ENCODE data around the gene LMBRD1.
"Not testable (repeated sequence)": the region's sequence is repeated elsewhere in the genome, so short reads cannot be mapped to it uniquely, and the experiment has no call there.

The LMBRD1 gene

GRCh38 chr6:69796642-69797390 is at the start of gene LMBRD1:
LMBRD1 (minus strand) TSS chr6:69797010; CDS start chr6:69796881, 129 bp downstream.
- DNase-seq, result peak; percentile 97

- no peak for DNase-seq
Observed at GRCh38 chr6:69846312-69846711, 49.5 kb upstream of the LMBRD1 start.

DNA sequence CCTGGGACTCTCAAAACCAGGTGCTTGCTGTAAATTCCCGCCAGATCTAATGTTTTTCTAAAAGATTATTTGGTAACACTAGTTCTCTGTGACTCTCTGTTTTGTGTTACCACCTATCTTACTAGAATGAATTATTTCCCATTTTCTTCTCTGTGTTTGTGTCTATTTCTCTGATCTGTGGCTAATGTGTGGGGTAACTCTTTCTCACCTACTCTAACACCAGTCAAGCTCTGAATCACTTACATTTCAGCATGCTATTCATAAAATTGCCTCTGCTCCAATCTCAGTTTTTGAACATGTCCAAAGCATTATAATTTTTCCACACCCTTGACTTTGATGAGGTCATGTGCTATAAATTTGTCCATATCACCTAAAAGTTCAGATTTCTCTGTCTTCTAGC is 46.4 kb upstream of the LMBRD1 start:
- no peak for DNase-seq

DNA sequence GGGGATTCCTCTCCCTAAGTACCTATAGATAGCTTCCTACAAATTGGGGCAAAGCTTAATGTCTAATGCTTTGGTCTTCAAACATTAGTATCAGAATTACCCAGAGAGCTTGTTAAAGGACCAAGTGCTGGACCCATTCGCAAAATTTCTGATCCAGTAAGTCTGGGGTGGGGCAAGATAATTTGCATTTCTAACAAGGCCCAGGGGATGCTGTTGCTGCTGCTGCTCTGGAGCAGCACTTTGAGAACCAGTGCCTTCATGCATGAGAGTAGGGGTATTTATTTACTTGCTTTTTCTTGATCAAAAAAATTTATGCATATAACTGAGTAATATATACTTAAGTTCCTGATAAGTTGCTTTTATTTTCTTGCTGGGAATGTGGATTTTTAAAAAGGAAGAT is 45.1 kb upstream of the LMBRD1 start:
- DNase-seq, result no peak

- DNase-seq, result peak; percentile 66
Observed at GRCh38 chr6:69835414-69836179, 38.8 kb upstream of the LMBRD1 start.

DNA sequence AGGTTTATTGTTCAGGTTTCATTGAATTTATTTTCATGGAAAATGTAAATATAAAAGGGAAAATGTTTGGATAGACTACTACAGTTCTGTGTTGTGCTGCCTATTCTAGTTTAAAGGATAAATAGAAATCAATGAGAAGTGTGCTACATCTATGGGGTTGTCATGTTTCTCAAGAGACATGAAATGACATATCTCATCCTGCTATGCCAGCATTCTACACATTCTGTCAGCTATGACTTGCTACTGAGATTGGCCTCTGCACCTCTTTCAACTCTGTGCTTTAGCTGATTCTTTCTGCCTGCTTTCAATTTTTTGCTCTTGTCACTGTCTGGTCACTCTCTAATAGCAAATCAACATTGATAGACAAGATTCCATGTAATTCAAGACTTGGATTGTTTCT is 35.7 kb upstream of the LMBRD1 start:
- no peak for DNase-seq

- DNase-seq, result no peak
Observed at GRCh38 chr6:69827276-69827893, 30.6 kb upstream of the LMBRD1 start.

DNA sequence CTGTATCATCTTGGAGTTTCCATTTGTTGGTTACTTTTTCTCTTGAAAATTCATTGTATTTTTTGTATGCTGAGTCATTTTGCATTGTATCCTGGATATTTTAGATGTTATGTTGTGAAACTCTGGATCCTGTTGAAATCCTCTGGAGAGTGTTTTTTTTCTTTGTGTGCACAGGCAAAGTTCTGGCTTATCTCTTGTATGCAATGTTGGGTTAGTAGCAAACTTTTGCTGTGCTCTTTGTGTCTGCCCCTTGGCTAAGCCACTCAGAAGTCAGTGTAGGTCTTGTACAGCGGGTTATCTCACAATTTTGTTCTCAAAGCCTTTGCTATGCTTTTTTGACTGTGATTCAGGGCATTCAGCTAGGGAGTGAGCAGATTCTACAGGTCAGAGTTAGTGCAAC is 29.1 kb upstream of the LMBRD1 start:
- no peak for DNase-seq

- DNase-seq, result not testable (repeated sequence)
Observed at GRCh38 chr6:69824355-69824754, 27.5 kb upstream of the LMBRD1 start.

GRCh38 chr6:69820438-69820837 is 23.6 kb upstream of the LMBRD1 start:
- no peak for DNase-seq

DNA sequence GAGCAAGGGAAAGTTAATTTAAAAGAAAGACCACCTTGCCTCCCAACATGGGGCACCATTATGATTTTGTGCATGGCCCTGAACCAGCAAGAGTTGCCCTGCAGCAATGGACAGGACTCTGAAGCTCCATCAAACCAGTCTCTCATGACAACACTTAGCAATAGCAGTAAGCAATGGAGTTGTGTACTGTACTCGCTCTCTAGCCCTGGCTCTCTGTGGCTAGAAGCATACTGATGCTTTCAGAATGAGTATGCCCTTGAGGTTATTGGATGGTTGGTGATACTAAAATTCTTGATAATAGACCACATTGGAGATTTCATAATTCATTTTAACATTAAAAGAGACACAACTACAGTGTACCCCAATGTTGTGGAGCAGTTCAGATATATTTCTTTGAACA is 23.2 kb upstream of the LMBRD1 start:
- no peak for DNase-seq

GRCh38 chr6:69819138-69819537 is 22.3 kb upstream of the LMBRD1 start:
- DNase-seq, result no peak

- DNase-seq, result no peak
Observed at GRCh38 chr6:69818223-69818930, 21.6 kb upstream of the LMBRD1 start.

- no peak for DNase-seq
Observed at GRCh38 chr6:69817358-69817757, 20.5 kb upstream of the LMBRD1 start.

GRCh38 chr6:69816569-69816968 is 19.8 kb upstream of the LMBRD1 start:
- no peak for DNase-seq

GRCh38 chr6:69816026-69816425 is 19.2 kb upstream of the LMBRD1 start:
- no peak for DNase-seq

DNA sequence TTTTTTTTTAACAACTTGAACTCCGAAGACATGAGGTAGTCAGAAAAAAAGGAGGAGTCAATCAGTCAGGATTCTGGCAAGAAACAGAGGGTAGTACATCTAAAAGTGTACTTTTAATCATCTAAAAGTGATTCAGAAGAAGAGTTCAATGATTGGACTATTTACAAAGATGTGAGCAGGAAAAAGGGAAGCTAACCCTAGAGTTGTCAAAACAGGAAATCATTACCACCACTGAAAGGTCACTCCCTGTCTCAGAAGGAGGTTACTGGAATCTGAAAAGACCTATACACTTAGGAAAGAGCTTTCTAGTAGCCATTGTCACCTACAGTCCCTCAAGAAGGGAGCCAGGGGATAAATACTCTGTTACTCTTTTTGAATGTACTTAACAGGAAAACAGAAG is 16.7 kb upstream of the LMBRD1 start:
- peak; percentile 72 for DNase-seq

- no peak for DNase-seq
Observed at GRCh38 chr6:69812746-69813427, 16.1 kb upstream of the LMBRD1 start.

- DNase-seq, result no peak
Observed at GRCh38 chr6:69802995-69803394, 6.2 kb upstream of the LMBRD1 start.

- no peak for DNase-seq
Observed at GRCh38 chr6:69801711-69802110, 4.9 kb upstream of the LMBRD1 start.

DNA sequence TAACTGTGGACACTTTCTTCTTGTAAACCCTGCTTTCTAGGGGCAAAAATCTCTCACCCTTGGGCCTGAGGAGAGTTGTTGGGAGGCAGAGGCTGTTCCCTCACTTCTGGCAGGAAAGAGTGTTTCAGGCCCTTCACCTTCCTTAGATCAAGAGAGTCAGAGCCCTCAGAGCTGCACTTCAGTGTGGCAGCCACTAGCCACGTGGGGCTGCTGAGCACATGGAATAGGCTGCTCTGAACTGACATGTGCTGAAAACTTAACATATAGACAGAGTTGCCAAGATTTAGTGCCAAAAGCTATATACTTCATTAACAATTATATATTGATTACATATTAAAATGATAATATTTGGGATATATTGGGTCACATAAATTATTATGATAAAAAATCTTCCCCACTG is 4.4 kb upstream of the LMBRD1 start:
- DNase-seq, result no peak

- DNase-seq, result not testable (repeated sequence)
Observed at GRCh38 chr6:69798796-69799195, 2.0 kb upstream of the LMBRD1 start.
